Stimulated activated naive B cell treated with anti-CD40 and anti-IgM and Interleukin-4, amounts not matched to agents 10 μg/mL and 1 μg/mL and 100 μg/mL, for 72 hours (primary cell): Measurements from ENCODE around the gene KRIT1.

Experiments
- ATAC-seq, 2 donors: fragments of 150-1000 bp; cut with Tn5 transposase; replicated peaks; 2 replicates each; pipeline ENCODE4 v1.10.0; 2021; ENCODE audit warnings: moderate library complexity in 1 of 2
- DNase-seq: peaks from one replicate; pipeline ENCODE4 v3.0.0; 2021
- H3K27ac Mint-ChIP-seq: one replicate; pipeline ENCODE4 v1.8.0; 2022; ENCODE audit warnings: mild to moderate bottlenecking, mixed read lengths
- H3K27me3 Mint-ChIP-seq, 2 donors: one replicate each; pipeline ENCODE4 v1.8.0; 2022; ENCODE audit warnings: mixed read lengths in 2 of 2
- H3K36me3 Mint-ChIP-seq, 2 donors: one replicate each; pipeline ENCODE4 v1.8.0; 2022; ENCODE audit warnings: mixed read lengths in 2 of 2, mild to moderate bottlenecking in 1 of 2
- H3K4me1 Mint-ChIP-seq, 2 donors: one replicate each; pipeline ENCODE4 v1.8.0; 2022; ENCODE audit warnings: mixed read lengths in 2 of 2, mild to moderate bottlenecking in 1 of 2
- H3K4me3 Mint-ChIP-seq, 2 donors: one replicate each; pipeline ENCODE4 v1.8.0; 2022; ENCODE audit warnings: mild to moderate bottlenecking in 2 of 2, mixed read lengths in 2 of 2, moderate library complexity in 1 of 2
- H3K9me3 Mint-ChIP-seq, 2 donors: one replicate each; pipeline ENCODE4 v1.8.0; 2022; ENCODE audit warnings: mixed read lengths in 2 of 2, mild to moderate bottlenecking in 1 of 2

Gene KRIT1

DNA sequence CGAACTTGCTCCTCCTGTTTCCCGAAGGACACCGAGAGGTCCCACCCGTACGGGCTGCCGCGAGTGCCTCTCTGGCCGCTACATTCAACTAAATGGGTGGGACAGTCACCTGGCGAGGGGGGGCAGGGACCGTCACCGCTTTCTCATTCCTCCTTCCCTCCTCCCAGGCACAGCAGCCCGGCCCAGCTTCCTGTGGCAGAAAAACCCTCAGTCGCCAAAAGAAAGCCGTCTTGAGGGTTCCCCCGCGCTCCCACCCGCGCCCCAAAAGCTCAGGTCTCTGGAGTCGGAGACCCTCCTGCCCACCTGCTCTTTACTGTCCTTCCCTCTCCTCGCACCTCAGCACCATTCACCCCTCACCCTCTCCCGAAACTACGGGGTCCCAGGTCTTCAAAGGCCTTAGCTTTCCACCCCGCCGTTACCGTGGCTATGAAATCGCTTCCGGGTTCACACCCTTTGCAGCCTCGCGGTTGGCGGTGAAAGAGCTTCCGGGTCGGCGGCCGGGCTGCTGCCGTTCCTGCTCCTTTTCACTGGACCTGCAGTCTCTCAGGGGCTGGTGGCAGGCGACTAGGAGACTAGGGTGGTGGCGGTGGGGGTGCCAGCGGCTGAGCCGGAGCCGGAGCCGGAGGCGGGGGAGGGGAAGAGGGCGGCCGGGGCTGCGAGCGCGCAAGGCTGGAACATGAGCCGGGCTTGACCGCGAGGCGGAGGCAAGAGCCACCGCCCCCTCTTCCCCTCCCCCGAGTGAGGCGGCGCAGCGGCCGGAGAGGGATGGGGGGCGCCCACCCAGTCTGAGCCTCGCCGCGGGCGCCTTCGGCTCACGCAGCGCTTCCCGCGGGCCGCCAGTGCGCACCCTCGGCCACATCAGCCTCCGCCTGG lies at the start of gene KRIT1, which contains the start of gene ANKIB1:
KRIT1 (minus strand) TSS at position 428 of the 873 bp plus-strand sequence. CDS start 3,779 bp downstream, outside the sequence.
ANKIB1 (plus strand) TSS at position 488 of the 873 bp plus-strand sequence. CDS start 49,005 bp downstream, outside the sequence.
- Mint-ChIP-seq H3K27ac (peak within 1 kb of the TSS; percentile 98), H3K27me3 (no peaks in the 10 kb centered on the region), H3K4me1 (peaks cover 19 to 31% of the 10 kb centered on the region in 2 donors), H3K4me3 (peak within 1 kb of the TSS; percentile 91 to 95), H3K36me3 (no peaks in the 10 kb centered on the region), H3K9me3 (no peaks in the 10 kb centered on the region)
- DNase-seq (peak; percentile 84), ATAC-seq (peak; percentile 86 to 89)

DNA sequence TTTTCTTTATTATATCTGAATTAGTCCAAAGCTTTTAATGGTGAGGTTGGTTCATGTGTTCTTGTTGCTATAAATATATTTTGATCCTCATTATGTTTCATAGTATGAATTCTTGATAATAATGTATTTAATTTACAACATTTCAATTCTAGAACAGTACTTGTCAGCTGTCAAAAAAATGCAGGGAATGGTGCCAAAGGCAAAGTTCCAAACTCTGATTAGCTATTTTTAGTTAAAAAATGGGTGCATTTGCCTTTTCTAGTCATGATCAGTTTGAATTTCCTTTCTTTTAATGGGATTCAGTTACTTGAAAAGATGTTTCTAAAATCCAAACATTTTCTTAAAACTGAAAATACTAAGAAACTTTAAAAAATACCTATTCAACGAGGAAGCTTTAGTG lies 49.7 kb upstream of the KRIT1 start:
- Mint-ChIP-seq H3K4me3 (no peak overlapping the region), H3K27ac (no peak overlapping the region)

DNA sequence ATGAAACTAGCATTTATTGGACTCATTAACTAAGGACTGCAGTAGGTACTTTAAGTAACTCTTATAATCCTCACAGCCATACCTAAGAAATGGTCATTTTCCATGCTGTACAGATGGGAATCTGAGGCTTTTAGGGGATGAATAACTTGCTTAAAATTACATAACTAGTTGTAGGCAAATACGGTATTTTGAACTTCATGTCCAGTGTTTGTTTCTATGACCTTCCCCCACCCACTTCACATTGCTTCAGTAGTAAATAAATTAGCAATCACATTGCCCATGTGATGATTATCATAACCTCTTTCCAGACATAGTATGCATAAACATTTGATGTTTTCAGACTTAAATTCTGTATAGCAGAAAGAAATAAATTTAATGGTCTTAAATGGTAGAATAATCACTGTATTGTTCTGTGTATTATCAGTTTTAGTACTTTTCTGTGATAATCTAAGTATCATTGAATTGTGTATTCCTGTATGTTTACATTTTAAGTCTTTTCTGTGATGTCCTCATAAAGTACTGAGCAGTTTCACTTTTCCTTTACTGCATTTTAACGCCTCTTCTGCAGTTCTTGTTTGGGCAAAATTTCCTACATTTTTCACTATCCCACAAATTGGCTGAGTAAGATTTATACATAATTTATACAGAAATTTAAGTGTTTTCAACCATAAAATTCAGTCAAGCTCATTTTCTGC lies 48.3 kb upstream of the KRIT1 start:
- no peaks in the 10 kb centered on the region for H3K9me3 Mint-ChIP-seq
- H3K27ac Mint-ChIP-seq = no peak overlapping the region
- no peak overlapping the region for H3K4me3 Mint-ChIP-seq
- DNase-seq (no peak), ATAC-seq (no peak)
- H3K36me3 Mint-ChIP-seq = peaks cover 11 to 27% of the 10 kb centered on the region in 2 donors
- peaks cover 20 to 40% of the 10 kb centered on the region in 2 donors for H3K4me1 Mint-ChIP-seq
- no peaks in the 10 kb centered on the region for H3K27me3 Mint-ChIP-seq

More for the DNA sequence above, 49.7 kb upstream of the KRIT1 start:
- H3K9me3 Mint-ChIP-seq = no peaks in the 10 kb centered on the region
- no peak for DNase-seq
- no peaks in the 10 kb centered on the region for H3K27me3 Mint-ChIP-seq
- H3K4me1 Mint-ChIP-seq = peaks cover 11 to 27% of the 10 kb centered on the region in 2 donors
- ATAC-seq = no peak
- H3K36me3 Mint-ChIP-seq = peaks cover 11 to 25% of the 10 kb centered on the region in 2 donors

DNA sequence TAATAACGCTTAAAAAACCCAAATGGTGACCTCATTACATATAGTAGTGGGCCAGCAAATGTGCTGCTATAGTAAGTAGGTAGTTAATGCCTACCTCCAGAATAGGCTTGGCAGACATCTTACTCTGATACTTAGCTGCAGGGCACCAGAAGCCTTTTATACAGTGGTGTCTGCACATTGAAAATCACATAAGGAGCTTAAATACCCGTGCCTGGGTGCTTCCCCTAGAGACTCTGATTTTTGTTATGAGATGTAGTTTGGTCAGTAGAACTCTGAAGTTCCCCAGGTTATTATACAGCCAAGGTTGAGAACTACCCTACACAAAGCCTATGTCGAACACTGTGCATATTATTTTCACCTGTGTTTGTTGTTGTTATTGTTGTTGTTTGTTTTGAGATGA lies 47.3 kb upstream of the KRIT1 start:
- peaks cover 17 to 23% of the 10 kb centered on the region in 2 donors for H3K36me3 Mint-ChIP-seq
- no peak overlapping the region for H3K27ac Mint-ChIP-seq
- H3K9me3 Mint-ChIP-seq = no peaks in the 10 kb centered on the region
- H3K4me1 Mint-ChIP-seq = peaks cover 20 to 40% of the 10 kb centered on the region in 2 donors
- DNase-seq (no peak), ATAC-seq (peak in 1 of 2 donors; percentile 55)
- no peaks in the 10 kb centered on the region for H3K27me3 Mint-ChIP-seq
- no peak overlapping the region for H3K4me3 Mint-ChIP-seq

DNA sequence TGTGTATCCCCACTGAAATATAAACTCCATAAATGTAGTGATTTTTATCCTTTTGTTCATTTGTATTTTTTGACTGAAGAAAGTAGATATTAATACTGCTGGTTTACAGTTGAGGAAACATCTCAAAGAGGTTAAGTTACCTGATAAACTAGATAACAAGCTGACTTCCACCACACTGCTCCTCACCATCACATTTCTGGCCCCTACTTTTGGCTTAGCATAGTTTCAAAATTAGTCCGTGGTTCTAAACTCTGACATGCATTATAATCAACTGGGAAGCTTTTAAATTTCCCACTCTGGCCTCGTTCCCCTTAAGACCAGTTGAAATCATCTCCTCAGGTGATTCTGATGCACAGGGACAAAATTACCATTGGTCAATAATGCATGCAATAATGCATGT lies 43.6 kb upstream of the KRIT1 start:
- no peaks in the 10 kb centered on the region for H3K27me3 Mint-ChIP-seq
- no peak overlapping the region for H3K27ac Mint-ChIP-seq
- no peak overlapping the region for H3K4me3 Mint-ChIP-seq
- peaks cover 0 to 4% of the 10 kb centered on the region in 2 donors for H3K9me3 Mint-ChIP-seq
- DNase-seq (no peak), ATAC-seq (peak in 1 of 2 donors; percentile 43)
- peaks cover 11 to 18% of the 10 kb centered on the region in 2 donors for H3K36me3 Mint-ChIP-seq
- peaks cover 23 to 40% of the 10 kb centered on the region in 2 donors for H3K4me1 Mint-ChIP-seq

DNA sequence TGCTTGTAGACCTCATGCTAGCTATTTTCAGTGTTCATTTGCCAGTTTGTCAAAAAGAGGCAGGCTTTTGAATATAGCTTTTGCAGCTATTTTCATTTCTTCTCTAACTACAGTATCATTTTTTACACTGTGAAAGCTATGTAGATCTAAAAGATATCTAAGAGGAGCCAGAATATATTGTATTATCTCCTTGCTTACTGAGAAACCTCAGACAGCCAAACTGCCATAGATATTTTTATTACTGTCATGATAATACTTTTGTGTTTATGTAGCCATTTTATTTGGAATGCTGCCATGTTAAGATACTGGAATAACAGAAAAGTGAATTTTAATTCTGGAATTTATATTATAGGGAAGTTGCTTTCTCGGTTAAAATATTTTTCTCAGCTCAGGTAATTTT lies 37.2 kb upstream of the KRIT1 start:
- ATAC-seq (no peak), DNase-seq (no peak)
- Mint-ChIP-seq H3K4me1 (peaks cover 0 to 3% of the 10 kb centered on the region in 2 donors), H3K27me3 (no peaks in the 10 kb centered on the region), H3K27ac (no peak overlapping the region), H3K36me3 (peaks cover 21 to 30% of the 10 kb centered on the region in 2 donors), H3K4me3 (no peak overlapping the region), H3K9me3 (peaks cover 5 to 9% of the 10 kb centered on the region in 2 donors)

DNA sequence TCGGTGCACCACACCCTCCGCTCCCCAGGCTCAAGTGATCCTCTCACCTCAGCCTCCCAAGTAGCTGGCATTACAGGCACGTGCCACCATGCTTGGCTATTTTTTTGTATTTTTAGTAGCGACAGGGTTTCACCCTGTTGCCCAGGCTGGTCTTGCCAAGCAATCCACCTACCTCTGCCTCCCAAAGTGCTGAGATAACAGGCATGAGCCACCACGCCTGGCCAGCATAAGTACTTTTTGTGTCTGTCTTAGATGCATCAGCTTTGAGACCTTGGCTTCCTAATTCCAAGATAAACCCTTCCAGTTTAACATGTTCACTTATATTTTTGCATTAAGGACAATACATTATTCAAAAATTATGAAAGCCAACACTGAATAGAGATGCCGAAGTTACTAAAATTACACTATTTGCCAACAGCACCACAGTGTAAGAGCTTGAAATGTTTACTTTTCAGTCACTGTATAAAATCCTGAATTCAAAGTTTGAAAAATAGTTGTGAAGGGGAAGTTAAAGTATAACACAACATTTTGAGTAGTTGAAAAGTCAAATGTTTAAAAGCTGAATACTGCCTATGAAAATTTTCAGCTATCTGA lies 36.6 kb upstream of the KRIT1 start:
- H3K36me3 Mint-ChIP-seq = peaks cover 20 to 28% of the 10 kb centered on the region in 2 donors
- H3K9me3 Mint-ChIP-seq = peaks cover 5 to 7% of the 10 kb centered on the region in 2 donors
- no peaks in the 10 kb centered on the region for H3K27me3 Mint-ChIP-seq
- no peak for DNase-seq
- H3K4me1 Mint-ChIP-seq = peaks cover 0 to 3% of the 10 kb centered on the region in 2 donors
- H3K4me3 Mint-ChIP-seq = no peak overlapping the region
- H3K27ac Mint-ChIP-seq = no peak overlapping the region
- ATAC-seq = no peak

DNA sequence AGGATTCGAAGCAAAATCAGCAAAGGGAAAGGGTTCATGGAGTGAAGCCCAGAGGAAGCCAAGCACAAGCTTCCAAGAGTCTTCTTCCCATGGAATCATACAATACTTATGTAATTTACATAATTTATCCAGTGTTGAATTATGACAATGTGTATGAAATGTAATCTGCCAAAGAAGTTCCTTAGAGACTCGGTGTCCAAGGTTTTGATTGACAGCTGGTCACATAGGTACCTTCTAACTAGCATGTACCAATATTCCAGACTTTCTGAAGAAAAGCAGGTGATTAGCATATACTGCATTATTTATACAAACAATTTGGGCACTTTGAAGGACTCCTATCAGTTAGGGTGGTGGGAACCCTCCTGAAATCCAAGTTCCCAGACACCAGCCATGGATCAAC lies 35.3 kb upstream of the KRIT1 start:
- Mint-ChIP-seq H3K4me1 (peaks cover 8 to 9% of the 10 kb centered on the region in 2 donors), H3K36me3 (peaks cover 18 to 28% of the 10 kb centered on the region in 2 donors), H3K27me3 (no peaks in the 10 kb centered on the region), H3K4me3 (no peak overlapping the region), H3K9me3 (peaks cover 7 to 9% of the 10 kb centered on the region in 2 donors), H3K27ac (no peak overlapping the region)
- ATAC-seq (no peak), DNase-seq (no peak)

DNA sequence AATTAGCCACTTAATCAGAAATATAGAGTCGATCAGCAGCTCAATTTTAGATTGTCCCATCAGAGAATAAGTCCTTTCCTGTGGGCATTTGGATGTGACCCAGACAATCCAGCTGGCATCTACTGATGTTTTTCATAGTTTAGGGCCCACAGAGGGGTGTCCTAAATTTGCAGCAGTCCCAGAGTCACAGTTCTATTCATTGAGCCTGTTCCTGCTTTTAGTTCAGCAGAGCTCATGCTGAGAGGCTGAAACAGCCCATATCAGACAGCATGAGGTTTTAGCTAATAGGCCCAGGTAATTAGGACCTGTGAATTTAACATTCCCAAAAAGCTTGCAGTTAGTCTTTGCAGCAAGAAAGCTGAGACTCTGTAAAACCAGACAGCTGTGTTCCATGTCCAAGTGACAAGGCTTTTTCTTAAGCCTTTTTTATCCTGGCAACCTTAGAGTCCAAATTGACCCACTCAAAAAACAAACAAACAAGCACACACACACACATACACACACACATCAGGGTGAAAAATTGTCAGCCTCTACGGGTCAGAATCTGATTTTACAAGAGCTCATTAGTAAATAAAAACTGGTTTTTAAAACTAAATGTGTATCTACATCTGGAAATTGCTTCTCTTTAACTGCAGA lies 33.8 kb upstream of the KRIT1 start:
- Mint-ChIP-seq H3K4me1 (peaks cover 7 to 8% of the 10 kb centered on the region in 2 donors), H3K27me3 (no peaks in the 10 kb centered on the region), H3K36me3 (peaks cover 18 to 27% of the 10 kb centered on the region in 2 donors), H3K9me3 (peaks cover 7 to 9% of the 10 kb centered on the region in 2 donors), H3K4me3 (no peak overlapping the region), H3K27ac (no peak overlapping the region)
- DNase-seq (no peak), ATAC-seq (no peak)

DNA sequence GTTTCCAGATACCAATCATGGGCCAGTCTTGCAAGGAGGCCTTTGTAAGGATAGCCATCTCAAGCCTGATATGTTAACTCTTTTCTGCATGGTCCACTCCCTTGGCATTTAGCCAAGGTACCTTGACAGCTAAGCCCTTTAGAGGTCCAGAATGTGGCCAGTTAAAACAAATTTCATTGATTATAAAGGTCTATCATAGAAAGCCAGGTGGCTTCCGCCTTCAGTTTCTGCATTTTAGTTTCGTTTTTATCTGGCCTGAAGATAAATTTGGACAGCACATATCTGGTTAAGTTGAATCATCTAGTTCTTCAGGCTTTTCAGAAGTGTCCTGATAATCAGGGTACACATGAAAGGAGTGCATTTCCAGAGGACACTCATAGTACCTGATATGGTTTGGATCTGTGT lies 30.7 kb upstream of the KRIT1 start:
- no peak overlapping the region for H3K4me3 Mint-ChIP-seq
- ATAC-seq (peak; percentile 70 to 72), DNase-seq (no peak)
- peaks cover 7 to 8% of the 10 kb centered on the region in 2 donors for H3K4me1 Mint-ChIP-seq
- H3K27ac Mint-ChIP-seq = no peak overlapping the region
- peaks cover 16 to 23% of the 10 kb centered on the region in 2 donors for H3K36me3 Mint-ChIP-seq
- H3K27me3 Mint-ChIP-seq = no peaks in the 10 kb centered on the region
- H3K9me3 Mint-ChIP-seq = peaks cover 6 to 9% of the 10 kb centered on the region in 2 donors

DNA sequence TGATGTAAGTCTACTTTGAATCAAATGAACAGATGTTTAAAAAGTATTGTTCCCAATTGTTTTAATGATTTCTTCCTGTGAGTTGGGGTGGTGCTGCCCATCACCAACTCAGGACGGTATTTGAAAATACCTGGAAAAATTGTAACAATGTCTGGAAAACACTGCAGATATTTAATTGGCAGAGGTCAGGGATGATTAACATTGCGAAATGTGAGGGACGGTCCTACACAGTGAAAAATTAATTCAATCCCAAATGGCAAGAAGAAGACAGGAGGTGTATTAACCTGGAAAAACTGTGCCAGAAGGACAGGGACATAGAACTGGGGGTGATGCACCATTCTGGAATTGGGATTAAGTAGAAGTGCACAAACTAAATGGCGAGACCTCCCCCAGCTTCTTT lies 29.6 kb upstream of the KRIT1 start:
- no peak for DNase-seq
- Mint-ChIP-seq H3K4me3 (no peak overlapping the region), H3K36me3 (peaks cover 10 to 17% of the 10 kb centered on the region in 2 donors), H3K4me1 (peaks cover 7 to 8% of the 10 kb centered on the region in 2 donors), H3K9me3 (peaks cover 3 to 4% of the 10 kb centered on the region in 2 donors), H3K27me3 (no peaks in the 10 kb centered on the region), H3K27ac (no peak overlapping the region)
- no peak for ATAC-seq

DNA sequence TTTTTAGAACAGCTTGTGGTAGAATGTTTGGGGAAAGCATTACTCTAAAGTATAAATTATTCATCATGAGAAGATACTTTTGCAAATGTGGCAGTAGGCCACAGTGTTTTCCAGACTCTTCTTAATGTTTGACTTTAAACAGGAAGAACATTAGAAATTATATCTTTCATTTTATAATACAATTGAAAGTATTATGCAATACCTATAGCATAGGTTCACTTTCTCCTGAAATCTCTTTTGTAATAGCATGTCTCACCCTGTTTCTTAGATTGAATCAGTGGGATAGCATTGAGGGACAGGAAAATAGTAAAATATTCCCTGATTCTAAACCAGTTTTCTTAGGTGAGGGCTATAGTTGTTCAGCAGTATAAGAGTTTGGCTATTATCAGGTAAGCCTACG lies 23.2 kb upstream of the KRIT1 start:
- Mint-ChIP-seq H3K4me3 (no peak overlapping the region), H3K27ac (no peak overlapping the region), H3K36me3 (peaks cover 5 to 7% of the 10 kb centered on the region in 2 donors), H3K27me3 (no peaks in the 10 kb centered on the region), H3K4me1 (no peaks in the 10 kb centered on the region), H3K9me3 (no peaks in the 10 kb centered on the region)
- no peak for ATAC-seq
- no peak for DNase-seq

DNA sequence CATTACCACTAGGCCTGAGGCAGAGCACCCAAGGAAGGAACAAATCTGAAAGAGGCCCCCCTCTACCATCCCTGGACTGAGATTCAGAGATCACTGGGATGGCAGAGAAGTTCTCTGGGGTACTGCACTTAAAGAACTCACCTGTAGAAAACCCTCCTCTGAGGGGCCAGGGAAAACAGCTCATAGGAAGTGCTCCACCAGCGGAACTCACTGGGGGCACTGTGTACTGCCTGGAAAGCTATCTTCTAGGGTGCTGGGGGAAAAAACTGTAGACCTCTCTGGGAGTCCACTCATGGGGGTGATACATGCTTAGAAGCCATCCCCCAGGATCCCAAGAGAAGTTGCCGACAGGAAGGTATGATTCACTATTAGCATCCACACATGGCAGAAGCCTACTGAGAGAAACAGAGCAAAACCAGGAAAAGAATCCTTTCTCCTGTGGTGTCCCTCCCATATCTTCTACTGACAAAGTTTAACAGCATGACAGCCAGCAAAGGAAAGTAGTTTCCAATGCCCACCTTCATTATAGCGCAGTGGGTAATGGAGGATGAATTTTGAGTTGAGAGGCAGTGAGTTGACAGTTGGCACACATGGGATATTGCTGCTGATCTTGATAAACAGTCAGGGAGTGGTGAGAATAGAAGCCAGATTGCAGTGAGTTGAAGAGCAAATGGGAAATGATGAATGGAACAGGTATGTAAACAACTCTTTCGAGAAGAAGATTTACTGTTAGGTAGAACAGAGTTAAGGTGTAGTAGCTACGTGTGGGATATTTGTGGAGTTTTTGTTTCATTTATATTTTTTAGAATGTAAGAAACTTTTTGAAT lies 20.9 kb upstream of the KRIT1 start:
- Mint-ChIP-seq H3K4me1 (peaks cover 0 to 2% of the 10 kb centered on the region in 2 donors), H3K27ac (no peak overlapping the region), H3K4me3 (no peak overlapping the region), H3K9me3 (no peaks in the 10 kb centered on the region), H3K36me3 (peaks cover 7 to 9% of the 10 kb centered on the region in 2 donors), H3K27me3 (no peaks in the 10 kb centered on the region)
- ATAC-seq = no peak
- no peak for DNase-seq
